Calu3 (cell line): ENCODE data around the gene FXYD3. TPM values are rescaled to one million over a fixed set of nuclear protein-coding genes. Genes with fewer than 3 reads are reported as not detected.

Experiments
- BruUV-seq: library from RNA; stranded (reverse); fragments of 400-500 nt; replicated peaks from 2 replicates; lab custom pipeline; 2021; lab: Mats Ljungman, UMichigan
- CTCF ChIA-PET: fragments of 300-600 bp; sonication (Branson Sonifier 250); formaldehyde crosslinking; loops from one replicate; lab custom pipeline; 2022; ENCODE audit warnings: antibody characterized with exemption; lab: Charles Lee
- DNase-seq: peaks from one replicate; pipeline ENCODE4 v3.0.0; 2022
- H3K27ac Mint-ChIP-seq: one replicate; pipeline ENCODE4 v1.8.0; 2022; ENCODE audit warnings: mixed read lengths; ENCODE audit not compliant: unreplicated experiment
- H3K27me3 Mint-ChIP-seq: one replicate; pipeline ENCODE4 v1.8.0; 2022; ENCODE audit warnings: mixed read lengths; ENCODE audit not compliant: unreplicated experiment
- H3K36me3 Mint-ChIP-seq: one replicate; pipeline ENCODE4 v1.8.0; 2022; ENCODE audit warnings: mild to moderate bottlenecking, moderate library complexity, mixed read lengths; ENCODE audit not compliant: insufficient read depth, unreplicated experiment
- H3K4me1 Mint-ChIP-seq: one replicate; pipeline ENCODE4 v1.8.0; 2022; ENCODE audit warnings: mild to moderate bottlenecking, low read depth, mixed read lengths; ENCODE audit not compliant: unreplicated experiment
- H3K4me3 Mint-ChIP-seq: one replicate; pipeline ENCODE4 v1.8.0; 2022; ENCODE audit warnings: mild to moderate bottlenecking, low read depth, moderate library complexity, mixed read lengths; ENCODE audit not compliant: unreplicated experiment
- H3K9me3 Mint-ChIP-seq: one replicate; pipeline ENCODE4 v1.8.0; 2022; ENCODE audit warnings: low read depth, mixed read lengths; ENCODE audit not compliant: unreplicated experiment
- intact Hi-C: fragments of 100-400 bp; cut with micrococcal nuclease; formaldehyde crosslinking; loops from one replicate; pipeline ENCODE4 v1.10.0; 2022; ENCODE audit not compliant: unreplicated experiment
- total RNA-seq: library from RNA; stranded (reverse); gene quantifications from 2 replicates; pipeline ENCODE4 v1.2.3, GENCODE V29; 2022
- TF ChIP-seq, protein P1 (sequence below): fragments of 200-600 bp; IDR thresholded peaks from one replicate; pipeline ENCODE4 v1.8.0; 2022; ENCODE audit warnings: antibody characterized with exemption; ENCODE audit not compliant: unreplicated experiment

FXYD3 gene
- total RNA-seq, 1 experiment from 2014 or later: 183 TPM

- Mint-ChIP-seq H3K4me1 (peaks cover 52% of the 10 kb centered on the region), H3K27ac (no peak overlapping the region), H3K36me3 (peaks cover 26% of the 10 kb centered on the region), H3K27me3 (peaks cover 17% of the 10 kb centered on the region), H3K4me3 (peak overlapping the region; percentile 46), H3K9me3 (no peaks in the 10 kb centered on the region)
- DNase-seq: peak; percentile 97
- CTCF ChIA-PET: interaction anchor here (0.6 to 2.3 kb wide), 28 partner anchors 12 to 502 kb away, joined by 3 to 31 read pairs (median 5); partner anchors contain the start of gene FXYD3
- intact Hi-C loops: loop anchor here (5.0 kb wide), 1 partner anchor 106 kb away; the partner anchor contains the start of gene LSR
- BruUV-seq: no TSS peak
- TF ChIP-seq, protein P1, sequence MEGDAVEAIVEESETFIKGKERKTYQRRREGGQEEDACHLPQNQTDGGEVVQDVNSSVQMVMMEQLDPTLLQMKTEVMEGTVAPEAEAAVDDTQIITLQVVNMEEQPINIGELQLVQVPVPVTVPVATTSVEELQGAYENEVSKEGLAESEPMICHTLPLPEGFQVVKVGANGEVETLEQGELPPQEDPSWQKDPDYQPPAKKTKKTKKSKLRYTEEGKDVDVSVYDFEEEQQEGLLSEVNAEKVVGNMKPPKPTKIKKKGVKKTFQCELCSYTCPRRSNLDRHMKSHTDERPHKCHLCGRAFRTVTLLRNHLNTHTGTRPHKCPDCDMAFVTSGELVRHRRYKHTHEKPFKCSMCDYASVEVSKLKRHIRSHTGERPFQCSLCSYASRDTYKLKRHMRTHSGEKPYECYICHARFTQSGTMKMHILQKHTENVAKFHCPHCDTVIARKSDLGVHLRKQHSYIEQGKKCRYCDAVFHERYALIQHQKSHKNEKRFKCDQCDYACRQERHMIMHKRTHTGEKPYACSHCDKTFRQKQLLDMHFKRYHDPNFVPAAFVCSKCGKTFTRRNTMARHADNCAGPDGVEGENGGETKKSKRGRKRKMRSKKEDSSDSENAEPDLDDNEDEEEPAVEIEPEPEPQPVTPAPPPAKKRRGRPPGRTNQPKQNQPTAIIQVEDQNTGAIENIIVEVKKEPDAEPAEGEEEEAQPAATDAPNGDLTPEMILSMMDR: peak; percentile 31
These were observed 25.6 kb downstream of the FXYD3 start for GRCh38 chr19:35140962-35141836.

- peaks cover 17% of the 10 kb centered on the region for H3K27me3 Mint-ChIP-seq
- TF ChIP-seq, protein P1: no peak
- no peak for DNase-seq
- H3K27ac Mint-ChIP-seq: no peak overlapping the region
- H3K36me3 Mint-ChIP-seq: peaks cover 26% of the 10 kb centered on the region
- intact Hi-C loops: loop anchor here (5.0 kb wide), 1 partner anchor 105 kb away; the partner anchor contains the start of gene LSR
- H3K4me1 Mint-ChIP-seq: peaks cover 48% of the 10 kb centered on the region
- no TSS peak for BruUV-seq
- H3K9me3 Mint-ChIP-seq: no peaks in the 10 kb centered on the region
- CTCF ChIA-PET: interaction anchor here (0.6 to 2.3 kb wide), 25 partner anchors 12 to 169 kb away, joined by 3 to 31 read pairs (median 5); partner anchors contain the start of gene FXYD3
- peak overlapping the region; percentile 48 for H3K4me3 Mint-ChIP-seq
These were observed 26.4 kb downstream of the FXYD3 start for GRCh38 chr19:35141837-35142605.

DNA sequence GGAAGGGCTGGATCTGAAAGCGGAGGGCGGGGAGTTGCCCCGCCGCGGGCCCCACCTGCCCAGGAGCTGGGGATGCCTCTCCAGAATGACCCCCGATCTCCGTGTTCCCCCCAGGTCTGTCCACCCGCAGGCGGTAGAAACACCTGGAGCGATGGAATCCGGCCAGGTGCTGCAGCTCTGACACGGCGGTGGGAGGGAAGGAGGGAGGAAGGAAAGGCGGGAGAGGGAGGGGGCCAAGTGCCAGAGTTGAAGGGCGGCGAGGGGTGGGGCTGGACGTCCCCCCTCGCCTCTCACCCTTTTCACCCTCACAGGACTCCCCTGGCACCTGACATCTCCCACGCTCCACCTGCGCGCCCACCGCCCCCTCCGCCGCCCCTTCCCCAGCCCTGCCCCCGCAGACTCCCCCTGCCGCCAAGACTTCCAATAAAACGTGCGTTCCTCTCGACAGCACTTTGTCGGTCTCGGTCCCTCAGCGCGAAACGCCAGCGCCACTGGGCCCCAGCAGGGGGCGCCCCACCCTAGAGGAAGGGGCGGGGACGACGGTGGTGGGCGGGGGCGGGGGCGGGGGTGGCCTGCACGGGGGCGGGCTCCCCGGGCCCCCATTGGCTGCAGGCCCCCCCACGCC lies 27.1 kb downstream of the FXYD3 start:
- CTCF ChIA-PET: interaction anchor here (0.6 to 2.3 kb wide), 10 partner anchors 11 to 147 kb away, joined by 3 to 16 read pairs (median 4); no protein-coding TSS in a partner anchor
- intact Hi-C loops: loop anchor here (5.0 kb wide), 1 partner anchor 105 kb away; the partner anchor contains the start of gene LSR
- no TSS peak for BruUV-seq
- Mint-ChIP-seq H3K9me3 (no peaks in the 10 kb centered on the region), H3K27ac (no peak overlapping the region), H3K27me3 (peaks cover 17% of the 10 kb centered on the region), H3K4me3 (peak overlapping the region; percentile 48), H3K36me3 (peaks cover 26% of the 10 kb centered on the region), H3K4me1 (peaks cover 41% of the 10 kb centered on the region)
- DNase-seq: peak; percentile 82
- TF ChIP-seq, protein P1: peak; percentile 94
